B cell (primary cell): Measurements from ENCODE around the gene VAV3. TPM values are rescaled to one million over a fixed set of nuclear protein-coding genes. Genes with fewer than 3 reads are reported as not detected.

Source experiments
- ATAC-seq: fragments of 200-7000 bp; cut with Tn5 transposase; one replicate; pipeline ENCODE4 v1.10.0; 2021; ENCODE audit warnings: low read depth, mild to moderate bottlenecking, moderate number of reproducible peaks, moderate library complexity
- CTCF ChIA-PET: fragments of 350-600 bp; sonication (Branson Sonifier 250); formaldehyde crosslinking; loops from one replicate; lab custom pipeline; 2021; ENCODE audit warnings: antibody characterized with exemption, inconsistent platforms; lab: Charles Lee
- POLR2A ChIA-PET: fragments of 350-600 bp; sonication (Branson Sonifier 250); formaldehyde crosslinking; loops from one replicate; lab custom pipeline; 2021; ENCODE audit warnings: antibody characterized with exemption; lab: Charles Lee
- DNase-seq: peaks from one replicate; pipeline ENCODE4 v3.0.0; 2013
- H2AFZ ChIP-seq: 2 replicates; pipeline ENCODE4 v1.6.1; 2012; ENCODE audit warnings: mild to moderate bottlenecking, low read depth, low read length; ENCODE audit not compliant: insufficient read depth, poor library complexity, severe bottlenecking
- H3K27ac ChIP-seq, 2 donors: 1 replicate in 1 of 2; 2 replicates in 1 of 2; pipeline ENCODE4 v1.5.1; 2012 to 2013; ENCODE audit warnings: low read length in 2 of 2, mild to moderate bottlenecking in 2 of 2, moderate library complexity in 1 of 2
- H3K27me3 ChIP-seq, 4 experiments: fragments of 200-600 bp in 1 of 4; sonication (generic) in 1 of 4; replicated peaks in 1 of 4; 1 replicate in 2 of 4; 2 replicates in 2 of 4; pipeline versions ENCODE4 v1.6.1 to v1.7.0; 2013 to 2016; ENCODE audit warnings: low read length in 3 of 4, mild to moderate bottlenecking in 2 of 4, mixed read lengths in 1 of 4, moderate library complexity in 1 of 4; ENCODE audit not compliant: insufficient read depth in 4 of 4, control insufficient read depth in 3 of 4; ENCODE audit errors: control extremely low read depth in 1 of 4
- H3K36me3 ChIP-seq, 2 experiments: replicated peaks in 1 of 2; 1 replicate in 1 of 2; 2 replicates in 1 of 2; pipeline versions ENCODE4 v1.6.1 to v1.7.1; 2013; ENCODE audit warnings: low read length in 1 of 2; ENCODE audit not compliant: insufficient read depth in 2 of 2, control insufficient read depth in 1 of 2; ENCODE audit errors: control extremely low read depth in 1 of 2, extremely low read depth in 1 of 2
- H3K4me1 ChIP-seq, 2 donors: fragments of 200-600 bp in 1 of 2; sonication (generic) in 1 of 2; 1 replicate in 1 of 2; 2 replicates in 1 of 2; pipeline versions ENCODE4 v1.5.1 to v1.6.1; 2013 to 2017; ENCODE audit warnings: low read length in 2 of 2; ENCODE audit not compliant: control insufficient read depth in 2 of 2, insufficient read depth in 2 of 2
- H3K4me2 ChIP-seq: replicated peaks from 2 replicates; pipeline ENCODE3; 2012; ENCODE audit warnings: mild to moderate bottlenecking, low read depth, low read length; ENCODE audit not compliant: poor library complexity, severe bottlenecking
- H3K4me3 ChIP-seq, 5 experiments: fragments of 200-600 bp in 1 of 5; sonication (generic) in 1 of 5; 1 replicate in 3 of 5; 2 replicates in 2 of 5; pipeline versions ENCODE4 v1.5.1 to v1.7.0; 2011 to 2016; ENCODE audit warnings: low read length in 4 of 5, mild to moderate bottlenecking in 4 of 5, low read depth in 2 of 5, control low read depth in 1 of 5, moderate library complexity in 1 of 5; ENCODE audit not compliant: insufficient read depth in 1 of 5; ENCODE audit errors: control extremely low read depth in 1 of 5, extremely low read depth in 1 of 5
- H3K79me2 ChIP-seq: fragments of 200-600 bp; sonication (generic); one replicate; pipeline ENCODE4 v1.6.0; 2016; ENCODE audit warnings: low read length; ENCODE audit not compliant: control insufficient read depth, insufficient read depth
- H3K9ac ChIP-seq: fragments of 200-600 bp; sonication (generic); 2 replicates; pipeline ENCODE4 v1.6.1; 2017; ENCODE audit warnings: mild to moderate bottlenecking, low read length, moderate library complexity
- H3K9me3 ChIP-seq, 3 donors: one replicate each; pipeline versions ENCODE4 v1.6.1 to v1.7.1; 2013; ENCODE audit warnings: low read length in 2 of 3; ENCODE audit not compliant: control insufficient read depth in 2 of 3, insufficient read depth in 1 of 3; ENCODE audit errors: control extremely low read depth in 1 of 3
- H4K20me1 ChIP-seq: 2 replicates; pipeline ENCODE4 v1.6.0; 2012; ENCODE audit warnings: mild to moderate bottlenecking, low read length; ENCODE audit not compliant: insufficient read depth, control insufficient read depth, poor library complexity, severe bottlenecking
- H3K27ac Mint-ChIP-seq: one replicate; pipeline ENCODE4 v1.8.0; 2021; ENCODE audit warnings: mixed read lengths
- H3K27me3 Mint-ChIP-seq: one replicate; pipeline ENCODE4 v1.8.0; 2021; ENCODE audit warnings: mixed read lengths
- H3K4me1 Mint-ChIP-seq: one replicate; pipeline ENCODE4 v1.8.0; 2021; ENCODE audit warnings: mixed read lengths
- H3K4me3 Mint-ChIP-seq: one replicate; pipeline ENCODE4 v1.8.0; 2021; ENCODE audit warnings: mixed read lengths
- H3K9me3 Mint-ChIP-seq: one replicate; pipeline ENCODE4 v1.8.0; 2022; ENCODE audit warnings: mixed read lengths; ENCODE audit not compliant: insufficient read depth
- EZH2 ChIP-seq: IDR thresholded peaks from 2 replicates; pipeline ENCODE4 v1.6.1; 2012; ENCODE audit warnings: borderline replicate concordance, low read depth, mild to moderate bottlenecking, moderate library complexity, low read length; ENCODE audit not compliant: insufficient read depth, poor library complexity, severe bottlenecking
- WGBS: methylation state at CpG from one replicate; pipeline ENCODE4 v1.1.5; 2013; ENCODE audit warnings: missing lambda C conversion rate; ENCODE audit not compliant: insufficient coverage; 5-methylcytosine and 5-hydroxymethylcytosine counted together
- intact Hi-C: fragments of 100-400 bp; cut with micrococcal nuclease; formaldehyde crosslinking; loops from one replicate; pipeline ENCODE4 v1.10.0; 2022
- polyA plus RNA-seq: library from polyadenylated mRNA; depleted of rRNA; stranded (reverse); fragments of >200 nt; gene quantifications from 2 replicates; pipeline ENCODE4 v1.2.3, GENCODE V29; 2012
- total RNA-seq, 2 donors: library from RNA; stranded (reverse); fragments of 120-200 nt in 1 of 2; gene quantifications; 1 replicate in 1 of 2; 2 replicates in 1 of 2; pipeline versions ENCODE4 v1.2.3 to v1.2.4, GENCODE V29; 2013 to 2022
- TF ChIP-seq, protein P1 (sequence below): fragments of 200-600 bp; IDR thresholded peaks from one replicate; pipeline ENCODE4 v1.8.0; 2022; ENCODE audit warnings: antibody characterized with exemption, mild to moderate bottlenecking

The VAV3 gene
- total and polyA plus RNA-seq, 2 donors (not counting 1 experiment from before 2014, with no cell fraction given): 14.8 to 32.5 TPM

DNA sequence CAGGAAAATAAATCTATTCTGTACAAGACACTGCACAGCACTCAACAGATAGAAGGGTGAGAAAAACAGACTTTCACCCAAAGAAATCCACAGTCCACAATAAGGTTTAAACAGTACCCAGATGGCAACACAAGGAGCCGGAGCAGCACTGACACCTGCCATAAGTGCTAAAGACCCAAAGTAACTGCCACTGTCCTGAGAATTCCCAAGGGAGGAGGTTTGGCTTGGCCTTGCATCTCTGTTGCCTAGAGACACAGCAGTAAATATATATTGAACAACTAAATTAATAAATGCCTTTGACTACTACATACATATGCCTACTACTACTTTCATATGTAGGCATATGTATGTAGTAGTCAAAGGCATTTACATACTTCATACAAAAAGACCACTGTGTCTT is 68.0 kb downstream of the VAV3 start:
- WGBS: 14% methylated on average over 1 of the region's 1 CpG
- Histone ChIP-seq H3K9me3 (peaks cover 0 to 7% (median 0%) of the 10 kb centered on the region in 3 donors), H3K79me2 (peaks cover 67% of the 10 kb centered on the region), H3K36me3 (no peaks in the 10 kb centered on the region), H3K9ac (peak overlapping the region; percentile 48), H2AFZ (peak overlapping the region; percentile 31), H3K4me3 (peak overlapping the region in 1 of 5 experiments; percentile 12), H3K4me1 (peaks cover 86 to 87% of the 10 kb centered on the region in 2 donors), H3K27me3 (no peaks in the 10 kb centered on the region), H4K20me1 (no peaks in the 10 kb centered on the region), H3K27ac (peak overlapping the region; percentile 82 to 93), H3K4me2 (peak overlapping the region; percentile 60)
- peak; percentile 41 for ATAC-seq
- Mint-ChIP-seq H3K4me1 (peaks cover 82% of the 10 kb centered on the region), H3K4me3 (peak overlapping the region; percentile 56), H3K9me3 (no peaks in the 10 kb centered on the region), H3K27ac (peak overlapping the region; percentile 94), H3K27me3 (no peaks in the 10 kb centered on the region)
- no peak for TF ChIP-seq EZH2
- TF ChIP-seq, protein P1, sequence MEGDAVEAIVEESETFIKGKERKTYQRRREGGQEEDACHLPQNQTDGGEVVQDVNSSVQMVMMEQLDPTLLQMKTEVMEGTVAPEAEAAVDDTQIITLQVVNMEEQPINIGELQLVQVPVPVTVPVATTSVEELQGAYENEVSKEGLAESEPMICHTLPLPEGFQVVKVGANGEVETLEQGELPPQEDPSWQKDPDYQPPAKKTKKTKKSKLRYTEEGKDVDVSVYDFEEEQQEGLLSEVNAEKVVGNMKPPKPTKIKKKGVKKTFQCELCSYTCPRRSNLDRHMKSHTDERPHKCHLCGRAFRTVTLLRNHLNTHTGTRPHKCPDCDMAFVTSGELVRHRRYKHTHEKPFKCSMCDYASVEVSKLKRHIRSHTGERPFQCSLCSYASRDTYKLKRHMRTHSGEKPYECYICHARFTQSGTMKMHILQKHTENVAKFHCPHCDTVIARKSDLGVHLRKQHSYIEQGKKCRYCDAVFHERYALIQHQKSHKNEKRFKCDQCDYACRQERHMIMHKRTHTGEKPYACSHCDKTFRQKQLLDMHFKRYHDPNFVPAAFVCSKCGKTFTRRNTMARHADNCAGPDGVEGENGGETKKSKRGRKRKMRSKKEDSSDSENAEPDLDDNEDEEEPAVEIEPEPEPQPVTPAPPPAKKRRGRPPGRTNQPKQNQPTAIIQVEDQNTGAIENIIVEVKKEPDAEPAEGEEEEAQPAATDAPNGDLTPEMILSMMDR: no peak
- DNase-seq: no peak
- intact Hi-C loops: loop anchor here (1.0 to 5.0 kb wide), 7 partner anchors 16 to 230 kb away; partner anchors contain the start of gene VAV3
- POLR2A ChIA-PET: interaction anchor here (0.6 to 1.2 kb wide), 2 partner anchors 30 to 67 kb away, joined by 4 read pairs; partner anchors contain the start of gene VAV3
- CTCF ChIA-PET: interaction anchor here (1.1 to 2.2 kb wide), 2 partner anchors 67 to 114 kb away, joined by 3 to 11 read pairs; no protein-coding TSS in a partner anchor

DNA sequence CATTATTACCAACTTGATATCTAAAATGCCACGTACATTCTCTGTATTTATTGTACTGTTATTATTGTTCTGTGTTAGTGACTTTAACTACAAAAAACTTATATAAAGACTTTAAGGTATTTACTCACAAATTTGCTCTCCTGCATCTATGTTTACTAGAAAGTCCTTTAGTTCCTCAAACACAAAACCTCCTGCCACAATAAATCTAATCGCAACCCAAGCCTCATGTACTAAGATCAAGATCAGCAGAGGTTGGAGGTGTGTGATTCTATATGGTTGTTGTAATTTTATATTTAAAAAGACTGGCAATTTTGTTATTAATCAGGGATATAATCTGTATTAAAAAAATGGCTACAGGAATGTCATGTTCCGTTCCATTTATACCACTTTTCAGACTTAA is 68.6 kb downstream of the VAV3 start:
- H3K4me1 ChIP-seq: peaks cover 82 to 86% of the 10 kb centered on the region in 2 donors
- peak overlapping the region; percentile 55 for H3K4me3 Mint-ChIP-seq
- no peaks in the 10 kb centered on the region for H3K9me3 Mint-ChIP-seq
- no CpG with 5 or more reads among the region's 3 CpGs for WGBS
- H3K36me3 ChIP-seq: no peaks in the 10 kb centered on the region
- no peak overlapping the region for H3K4me3 ChIP-seq
- H2AFZ ChIP-seq: no peak overlapping the region
- ChIA-PET CTCF (interaction anchor here (1.5 kb wide), 1 partner anchor 113 kb away, joined by 3 read pairs; no protein-coding TSS in a partner anchor), POLR2A (interaction anchor here (0.6 kb wide), 1 partner anchor 174 kb away, joined by 4 read pairs; no protein-coding TSS in a partner anchor)
- H3K27me3 ChIP-seq: no peaks in the 10 kb centered on the region
- peak overlapping the region; percentile 60 for H3K4me2 ChIP-seq
- TF ChIP-seq, protein P1: no peak
- no peak for TF ChIP-seq EZH2
- H3K79me2 ChIP-seq: peaks cover 68% of the 10 kb centered on the region
- no peak for DNase-seq
- no peak for ATAC-seq
- H3K27ac ChIP-seq: peak overlapping the region; percentile 82 to 93
- intact Hi-C loops: loop anchor here (2.0 to 5.0 kb wide), 6 partner anchors 16 to 231 kb away; no protein-coding TSS in a partner anchor
- no peaks in the 10 kb centered on the region for H3K27me3 Mint-ChIP-seq
- peaks cover 82% of the 10 kb centered on the region for H3K4me1 Mint-ChIP-seq
- H3K9me3 ChIP-seq: peaks cover 0 to 7% (median 0%) of the 10 kb centered on the region in 3 donors
- peak overlapping the region; percentile 94 for H3K27ac Mint-ChIP-seq
- H3K9ac ChIP-seq: no peak overlapping the region
- no peaks in the 10 kb centered on the region for H4K20me1 ChIP-seq
